Activated gamma-delta T cell (primary cell): ENCODE measurements around the gene PLEK.
"Not testable (repeated sequence)": the region's sequence is repeated elsewhere in the genome, so short reads cannot be mapped to it uniquely, and the experiment has no call there.

Experiments used
- DNase-seq: peaks from one replicate; lab custom pipeline; 2025; lab: John Stamatoyannopoulos, UW

The PLEK gene

GRCh38 chr2:68384485-68385107, 19.5 kb downstream of the PLEK start:
- no peak for DNase-seq

- no peak for DNase-seq
These were observed 20.3 kb downstream of the PLEK start for GRCh38 chr2:68385220-68385906.

- DNase-seq: no peak
These were observed 20.8 kb downstream of the PLEK start for GRCh38 chr2:68385907-68386287.

GRCh38 chr2:68386365-68386764, 21.3 kb downstream of the PLEK start:
- no peak for DNase-seq

GRCh38 chr2:68387408-68388350, 22.6 kb downstream of the PLEK start:
- no peak for DNase-seq

- no peak for DNase-seq
These were observed 23.3 kb downstream of the PLEK start for GRCh38 chr2:68388358-68388757.

GRCh38 chr2:68388772-68389171, 23.7 kb downstream of the PLEK start:
- DNase-seq: no peak

- no peak for DNase-seq
These were observed 25.0 kb downstream of the PLEK start for GRCh38 chr2:68390114-68390513.

- DNase-seq: no peak
These were observed 25.5 kb downstream of the PLEK start for GRCh38 chr2:68390586-68390985.

- DNase-seq: no peak
These were observed 26.0 kb downstream of the PLEK start for GRCh38 chr2:68391099-68391498.

- no peak for DNase-seq
These were observed 26.8 kb downstream of the PLEK start for GRCh38 chr2:68391869-68392268.

GRCh38 chr2:68396093-68396492, 31.0 kb downstream of the PLEK start:
- DNase-seq: no peak

GRCh38 chr2:68397704-68398263, 32.7 kb downstream of the PLEK start:
- not testable (repeated sequence) for DNase-seq

GRCh38 chr2:68403199-68403644, 38.1 kb downstream of the PLEK start:
- DNase-seq: no peak

- DNase-seq: no peak
These were observed 39.1 kb downstream of the PLEK start for GRCh38 chr2:68404164-68404563.

GRCh38 chr2:68404893-68405799, 40.1 kb downstream of the PLEK start:
- no peak for DNase-seq

GRCh38 chr2:68411397-68412126, 46.5 kb downstream of the PLEK start:
- no peak for DNase-seq

- no peak for DNase-seq
These were observed 47.2 kb downstream of the PLEK start for GRCh38 chr2:68412127-68412819.

GRCh38 chr2:68413466-68413865, 48.4 kb downstream of the PLEK start:
- DNase-seq: no peak

- no peak for DNase-seq
These were observed 49.4 kb downstream of the PLEK start for GRCh38 chr2:68414452-68414851.
